Measurements from ENCODE around the gene DDX3X. TPM values are rescaled to one million over a fixed set of nuclear protein-coding genes. Genes with fewer than 3 reads are reported as not detected.
"Not testable (repeated sequence)": the region's sequence is repeated elsewhere in the genome, so short reads cannot be mapped to it uniquely, and the experiment has no call there.

DDX3X gene
- total RNA-seq, 2 donors from 2014 or later = 137 to 301 TPM

DNA sequence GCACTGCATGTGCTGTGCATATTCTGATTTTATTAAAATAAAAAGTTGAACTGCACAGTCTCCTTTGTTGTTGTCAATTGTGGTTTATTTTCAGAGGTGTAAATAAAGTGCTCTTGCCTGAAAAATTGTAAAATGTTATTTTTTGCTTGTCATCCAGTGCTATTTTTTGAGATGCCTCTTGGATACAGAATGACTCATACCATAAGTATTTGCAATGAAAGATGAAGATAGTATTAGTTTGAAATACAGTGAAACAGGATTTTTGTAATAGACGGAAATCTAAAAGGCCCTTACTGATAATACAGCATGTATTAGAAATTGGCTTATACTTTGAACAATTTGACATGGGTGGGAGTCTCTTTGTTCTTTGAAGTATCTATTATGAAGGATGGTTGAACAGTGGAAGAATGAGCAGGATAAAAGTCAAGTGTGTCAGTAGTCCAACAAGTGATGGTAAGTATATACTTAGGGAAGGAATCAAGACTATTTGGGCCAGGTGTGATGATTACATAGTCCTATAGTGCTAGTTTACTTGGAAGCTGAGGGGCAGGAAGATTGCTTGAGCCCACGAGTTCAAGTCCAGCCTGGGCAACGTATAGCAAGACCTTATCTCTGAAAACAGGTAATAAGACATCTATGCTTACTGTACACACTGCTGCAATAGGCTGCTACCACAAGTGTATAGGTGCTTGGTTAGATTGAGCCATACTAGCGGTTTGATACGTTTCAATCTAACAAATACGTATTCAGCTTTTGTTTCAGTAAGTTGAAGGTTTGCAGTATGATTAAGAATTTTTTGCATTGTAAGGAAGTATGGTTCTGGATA is 16.4 kb downstream of the DDX3X start:
- no peak for ATAC-seq
- intact Hi-C loops (cut with DNase I) = no loop called here
- DNase-seq = no peak

GRCh38 chrX:41350976-41351569 is 17.1 kb downstream of the DDX3X start:
- DNase-seq = no peak
- ATAC-seq = peak; percentile 31 to 50
- intact Hi-C loops (cut with DNase I) = no loop called here

DNA sequence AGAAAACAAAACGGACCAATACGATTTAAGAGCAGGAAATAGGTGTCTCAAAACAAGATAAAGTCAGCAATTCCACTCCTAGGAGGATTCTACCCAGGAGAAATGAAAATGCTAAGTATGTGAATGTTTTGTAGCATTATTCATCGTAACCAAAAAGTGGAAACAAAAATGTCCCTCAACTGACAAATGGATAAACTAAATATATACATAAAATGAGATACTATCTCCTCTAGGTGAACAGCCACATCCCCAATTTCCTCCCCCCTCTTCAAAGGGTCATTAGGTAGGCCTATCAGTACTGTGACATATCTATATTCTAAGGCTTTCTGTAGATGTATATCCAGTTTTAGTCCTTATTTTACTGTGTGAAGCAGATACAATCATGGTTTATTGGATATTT is 18.0 kb downstream of the DDX3X start:
- ATAC-seq (no peak), DNase-seq (no peak)
- intact Hi-C loops (cut with DNase I) = no loop called here

GRCh38 chrX:41352329-41352838 is 18.4 kb downstream of the DDX3X start:
- intact Hi-C loops (cut with DNase I) = no loop called here
- no peak for DNase-seq
- ATAC-seq = no peak

DNA sequence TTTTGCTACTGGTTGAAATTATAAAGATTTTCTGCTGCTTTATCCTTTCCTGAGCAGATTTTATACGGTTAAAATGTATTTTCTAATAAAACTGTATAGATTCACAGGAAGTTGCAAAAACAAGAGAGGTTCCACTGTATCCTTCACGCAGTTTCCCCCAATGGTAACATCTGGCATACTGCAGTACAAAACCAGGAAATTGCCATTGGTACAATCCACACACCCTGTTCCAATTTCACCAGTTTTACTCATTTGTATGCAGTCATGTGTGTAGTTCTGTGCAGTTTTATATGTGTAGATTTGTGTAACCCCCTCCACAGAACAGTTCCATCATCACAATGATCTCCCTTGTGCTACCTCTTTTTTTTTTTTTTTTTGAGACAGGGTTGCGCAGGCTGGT is 20.0 kb downstream of the DDX3X start:
- intact Hi-C loops (cut with DNase I) = no loop called here
- ATAC-seq = no peak
- no peak for DNase-seq

DNA sequence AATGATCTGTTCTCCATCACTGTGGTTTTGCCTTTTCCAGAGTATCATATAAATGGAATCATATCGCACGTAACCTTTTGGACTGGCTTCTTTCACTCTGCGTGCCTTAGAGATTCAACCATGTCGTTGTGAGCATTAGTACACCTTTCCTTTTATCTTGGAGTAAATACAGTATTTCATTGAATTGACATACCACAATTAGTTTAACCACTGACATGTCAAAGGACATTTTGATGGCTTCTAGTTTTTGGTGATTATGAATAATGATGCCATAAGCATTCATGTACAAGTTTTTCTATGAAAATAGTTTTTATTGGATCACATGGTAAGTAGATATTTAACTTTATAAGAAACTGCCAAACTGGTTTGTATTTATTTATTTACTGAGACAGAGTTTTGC is 35.2 kb downstream of the DDX3X start:
- intact Hi-C loops (cut with DNase I) = no loop called here
- ATAC-seq (no peak), DNase-seq (no peak)

DNA sequence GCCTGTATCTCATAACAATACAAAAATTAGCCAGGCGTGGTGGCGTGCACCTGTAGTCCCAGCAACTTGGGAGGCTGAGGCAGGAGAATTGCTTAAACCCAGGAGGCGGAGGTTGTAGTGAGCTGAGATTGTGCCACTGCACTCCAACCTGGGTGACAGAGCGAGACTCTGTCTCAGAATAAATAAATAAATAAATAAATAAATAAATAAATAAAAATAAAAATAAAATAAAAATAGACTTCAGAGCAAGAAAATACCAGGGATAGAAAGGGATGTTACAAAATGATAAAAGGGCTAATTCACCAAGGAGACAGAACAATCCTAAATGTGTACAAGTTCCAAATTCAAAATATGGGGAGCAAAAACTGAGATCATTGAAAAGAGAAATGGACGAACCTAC is 37.6 kb downstream of the DDX3X start:
- ATAC-seq; intact Hi-C loops (cut with DNase I); DNase-seq: not testable (repeated sequence)

- DNase-seq = no peak
- intact Hi-C loops (cut with DNase I) = no loop called here
- ATAC-seq = no peak
Measured at GRCh38 chrX:41373989-41374606, 40.1 kb downstream of the DDX3X start.

DNA sequence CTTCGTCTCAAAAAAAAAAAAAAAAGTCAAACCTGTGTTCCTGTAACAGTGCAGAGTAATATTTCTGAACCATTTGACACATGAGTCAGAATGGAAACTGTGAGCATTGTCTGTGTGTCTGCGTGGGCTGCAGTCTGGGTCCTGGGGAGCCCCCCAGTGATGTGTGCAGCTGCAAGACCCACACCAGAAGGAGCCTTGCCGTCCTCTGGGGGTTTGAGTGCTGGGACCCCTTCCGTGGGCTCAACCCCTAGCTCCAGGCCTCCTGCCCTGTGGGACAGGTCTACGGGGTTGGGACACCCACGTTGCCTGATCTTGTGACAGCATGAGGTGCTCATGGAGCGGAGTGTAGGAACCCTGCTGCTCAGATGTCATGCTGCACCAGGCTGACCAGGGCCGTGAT is 43.7 kb downstream of the DDX3X start:
- ATAC-seq (no peak), DNase-seq (no peak)
- intact Hi-C loops (cut with DNase I) = no loop called here

GRCh38 chrX:41381685-41382084 is 47.7 kb downstream of the DDX3X start:
- DNase-seq = peak; percentile 59
- peak; percentile 39 to 75 for ATAC-seq
- intact Hi-C loops (cut with DNase I) = no loop called here

DNA sequence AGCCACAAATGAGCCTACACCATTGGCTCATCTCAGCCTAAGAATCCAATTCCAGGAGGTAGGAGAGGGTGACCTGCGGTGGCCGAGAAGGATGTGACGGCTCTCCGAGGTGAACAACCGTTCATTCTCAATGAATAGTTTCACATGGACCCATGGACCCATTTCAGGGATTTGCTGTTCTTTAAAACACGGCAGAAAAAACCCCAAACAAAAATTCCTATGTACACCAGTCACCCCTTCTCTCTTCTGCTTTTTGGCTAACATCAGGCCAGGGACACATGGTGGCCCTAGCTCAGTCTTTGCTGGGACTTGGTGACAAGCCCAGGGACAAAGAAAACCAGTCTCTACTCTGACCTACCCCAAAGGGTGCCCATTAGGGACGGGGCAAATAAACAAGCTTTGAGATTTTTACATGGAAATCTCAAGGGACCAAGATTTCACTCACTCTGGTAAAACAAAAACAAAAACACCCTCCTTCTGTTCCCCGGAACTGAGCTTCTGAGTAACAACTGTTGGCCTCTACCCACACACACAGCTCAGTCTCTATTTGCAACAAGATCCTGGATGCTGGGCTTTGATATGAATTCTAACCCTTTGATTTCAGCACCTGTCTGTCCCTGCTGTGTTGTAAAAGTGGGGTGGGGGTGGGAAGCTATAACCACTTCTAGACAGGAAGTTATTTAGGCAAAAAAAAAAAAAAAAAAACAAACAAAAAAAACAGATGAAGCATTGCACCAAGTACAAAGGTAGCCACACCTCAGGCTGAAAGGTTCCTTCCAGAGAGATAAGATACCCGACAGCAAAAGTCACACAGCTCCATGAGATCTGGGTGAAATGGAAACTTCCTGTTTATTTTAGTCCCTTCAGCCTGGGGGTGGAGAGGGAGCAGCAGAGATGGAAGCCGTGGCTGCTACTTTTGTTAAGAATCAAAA is 49.0 kb downstream of the DDX3X start:
- intact Hi-C loops (cut with DNase I) = no loop called here
- no peak for DNase-seq
- peak in 1 of 2 donors; percentile 46 for ATAC-seq

GRCh38 chrX:41384051-41384705 is 50.2 kb downstream of the DDX3X start:
- intact Hi-C loops (cut with DNase I) = no loop called here
- ATAC-seq (peak; percentile 86 to 94), DNase-seq (peak; percentile 82)

GRCh38 chrX:41386222-41386990 is 52.4 kb downstream of the DDX3X start:
- intact Hi-C loops (cut with DNase I) = no loop called here
- ATAC-seq (no peak), DNase-seq (no peak)

GRCh38 chrX:41388543-41388942 is 54.6 kb downstream of the DDX3X start:
- DNase-seq (no peak), ATAC-seq (no peak)
- intact Hi-C loops (cut with DNase I) = no loop called here

GRCh38 chrX:41389311-41389888 is 55.4 kb downstream of the DDX3X start:
- intact Hi-C loops (cut with DNase I) = no loop called here
- DNase-seq (no peak), ATAC-seq (no peak)

- ATAC-seq; intact Hi-C loops (cut with DNase I); DNase-seq: not testable (repeated sequence)
Measured at GRCh38 chrX:41390576-41390975, 56.6 kb downstream of the DDX3X start.

GRCh38 chrX:41391606-41392005 is 57.6 kb downstream of the DDX3X start:
- DNase-seq (no peak), ATAC-seq (no peak)
- intact Hi-C loops (cut with DNase I) = no loop called here

DNA sequence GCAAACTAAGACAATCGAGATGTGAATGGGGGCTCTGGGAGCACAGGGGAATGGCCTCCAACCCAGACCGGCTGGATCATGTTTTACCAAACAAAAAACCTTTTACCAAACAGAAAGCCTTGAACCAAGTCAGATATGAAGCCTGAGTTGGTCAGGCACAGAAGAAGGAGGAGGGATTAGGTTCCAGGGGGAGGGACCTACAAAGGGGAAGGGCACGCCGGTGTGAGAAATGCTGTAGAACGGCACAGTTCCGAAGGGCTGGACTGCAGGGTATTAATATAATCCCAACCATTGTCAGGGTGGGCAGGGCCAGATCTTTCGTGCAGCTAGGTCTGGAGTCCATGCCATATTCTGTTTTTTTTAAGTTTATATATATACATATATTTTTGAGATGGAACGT is 60.3 kb downstream of the DDX3X start:
- ATAC-seq = no peak
- intact Hi-C loops (cut with DNase I) = no loop called here

More for the DNA sequence above, 60.3 kb downstream of the DDX3X start:
- DNase-seq = no peak
